ENCODE results near the gene FAM135A.
"Not testable (repeated sequence)": the region's sequence is repeated elsewhere in the genome, so short reads cannot be mapped to it uniquely, and the experiment has no call there.

The FAM135A gene

DNA sequence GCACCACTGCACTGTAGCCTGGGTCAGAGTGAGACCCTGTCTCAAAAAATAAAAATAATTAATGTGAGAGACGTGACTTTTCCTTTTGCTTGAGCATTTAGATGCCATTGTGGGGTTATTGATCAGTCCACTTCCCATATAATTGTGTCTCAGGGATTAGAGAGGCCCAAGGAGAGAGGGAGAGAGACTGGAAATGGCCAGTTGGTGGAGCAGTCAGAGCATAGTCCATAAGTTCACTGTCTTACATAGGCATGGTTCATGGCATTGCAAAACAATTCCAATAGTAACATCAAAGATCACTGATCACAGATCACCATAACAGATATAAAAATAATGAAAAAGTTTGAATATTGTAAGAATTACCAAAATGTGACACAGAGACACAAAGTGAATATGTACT is 138.3 kb downstream of the FAM135A start:
- no peak for DNase-seq

DNA sequence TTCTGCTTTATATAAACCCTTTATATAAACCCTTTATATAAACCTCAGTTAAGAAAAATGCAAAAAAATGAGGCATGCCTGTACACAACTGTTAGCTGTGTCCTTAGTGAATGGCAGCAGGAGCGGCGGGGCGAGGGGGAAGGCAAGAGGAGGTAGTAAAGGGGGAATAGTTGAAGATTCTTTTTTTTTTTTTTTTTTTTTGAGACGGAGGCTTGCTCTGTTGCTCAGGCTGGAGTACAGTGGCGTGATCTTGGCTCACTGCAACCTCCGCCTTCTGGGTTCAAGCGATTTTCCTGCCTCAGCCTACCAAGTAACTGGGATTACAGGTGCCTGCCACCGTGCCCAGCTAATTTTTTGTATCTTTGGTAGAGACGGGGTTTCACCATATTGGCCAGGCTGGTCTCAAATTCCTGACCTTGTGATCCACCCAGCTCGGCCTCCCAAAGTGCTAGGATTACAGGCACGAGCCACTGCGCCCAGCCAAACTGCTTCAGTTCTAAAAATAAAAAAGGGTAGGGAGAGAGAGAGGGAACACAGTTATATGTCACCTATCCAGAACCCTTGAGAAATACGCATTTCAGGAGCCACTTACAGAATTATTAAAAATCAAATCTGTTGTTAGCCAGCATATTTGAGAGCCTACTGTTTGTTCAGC is 139.1 kb downstream of the FAM135A start:
- DNase-seq, result not testable (repeated sequence)

DNA sequence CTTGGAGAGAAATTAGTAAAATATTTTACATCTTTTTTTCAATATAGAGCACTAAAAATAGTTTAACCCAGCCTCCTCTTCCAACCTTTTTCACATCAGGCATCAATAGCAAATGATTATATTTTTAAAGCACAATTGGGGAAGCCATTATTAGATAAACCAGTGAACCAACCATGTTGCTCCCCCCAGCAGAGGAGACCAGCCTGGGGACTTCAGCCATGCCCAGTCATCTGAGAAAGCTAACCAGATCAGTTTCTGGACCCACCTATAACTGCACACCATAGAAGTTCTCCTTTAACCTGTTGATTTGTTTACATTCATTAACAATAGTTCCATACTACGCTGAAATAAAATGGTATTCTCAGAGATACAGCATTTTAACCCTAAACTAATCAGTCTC is 139.7 kb downstream of the FAM135A start:
- DNase-seq, result no peak

DNA sequence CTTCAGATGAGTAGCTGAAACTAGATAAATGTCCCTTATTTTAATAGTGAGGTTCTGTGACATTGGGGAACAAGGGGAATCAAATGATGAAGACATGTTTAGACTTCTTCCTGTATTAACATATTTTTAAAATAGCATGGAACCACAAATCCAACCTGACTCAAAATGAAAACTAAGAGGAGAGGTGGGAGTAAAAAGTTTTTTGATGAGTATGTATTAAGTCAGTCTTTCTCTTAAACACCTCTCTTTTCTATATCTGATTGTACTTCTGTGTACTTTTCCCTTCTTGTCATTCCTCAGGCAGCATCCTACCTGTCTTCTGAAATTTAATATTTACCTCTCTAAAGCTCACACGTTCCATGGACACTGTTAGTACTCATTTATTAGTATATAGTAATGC is 144.7 kb downstream of the FAM135A start:
- DNase-seq, result peak; percentile 24

DNA sequence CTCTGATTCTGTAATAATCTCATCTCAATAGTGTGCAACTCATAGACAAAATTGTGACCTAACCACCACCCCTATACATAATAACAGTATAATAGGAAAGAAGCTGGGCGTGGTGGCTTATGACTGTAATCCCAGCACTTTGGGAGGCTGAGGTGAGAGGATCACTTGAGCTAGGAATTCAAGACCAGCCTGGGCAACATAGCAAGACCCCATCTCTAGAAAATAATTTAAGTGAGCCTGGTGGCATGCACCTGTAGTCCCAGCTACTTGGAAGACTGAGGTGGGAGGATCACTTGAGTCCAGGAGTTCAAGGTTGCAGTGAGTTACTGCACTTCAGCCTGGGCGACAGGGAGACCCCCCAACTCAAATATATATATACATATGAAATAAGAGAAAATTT is 149.1 kb downstream of the FAM135A start:
- not testable (repeated sequence) for DNase-seq

DNA sequence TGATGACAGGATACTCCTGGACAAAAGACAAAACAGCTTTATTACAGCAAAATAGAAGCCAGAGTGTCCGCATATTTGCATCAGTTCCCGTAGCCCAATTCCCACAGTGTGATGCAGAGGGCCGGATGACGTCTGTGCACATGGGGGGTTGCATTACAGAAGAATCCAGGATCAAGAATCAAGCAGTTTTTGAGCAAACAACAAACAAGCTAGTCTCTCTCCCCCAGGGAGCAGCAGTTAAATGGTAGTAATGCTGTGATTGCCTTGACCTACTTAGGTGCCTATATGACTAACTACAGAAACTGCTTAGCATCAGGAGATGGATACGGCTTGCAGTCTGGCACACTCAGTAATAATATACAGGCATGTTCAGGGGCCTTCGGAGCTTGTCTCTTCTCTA is 150.2 kb downstream of the FAM135A start:
- DNase-seq, result no peak

DNA sequence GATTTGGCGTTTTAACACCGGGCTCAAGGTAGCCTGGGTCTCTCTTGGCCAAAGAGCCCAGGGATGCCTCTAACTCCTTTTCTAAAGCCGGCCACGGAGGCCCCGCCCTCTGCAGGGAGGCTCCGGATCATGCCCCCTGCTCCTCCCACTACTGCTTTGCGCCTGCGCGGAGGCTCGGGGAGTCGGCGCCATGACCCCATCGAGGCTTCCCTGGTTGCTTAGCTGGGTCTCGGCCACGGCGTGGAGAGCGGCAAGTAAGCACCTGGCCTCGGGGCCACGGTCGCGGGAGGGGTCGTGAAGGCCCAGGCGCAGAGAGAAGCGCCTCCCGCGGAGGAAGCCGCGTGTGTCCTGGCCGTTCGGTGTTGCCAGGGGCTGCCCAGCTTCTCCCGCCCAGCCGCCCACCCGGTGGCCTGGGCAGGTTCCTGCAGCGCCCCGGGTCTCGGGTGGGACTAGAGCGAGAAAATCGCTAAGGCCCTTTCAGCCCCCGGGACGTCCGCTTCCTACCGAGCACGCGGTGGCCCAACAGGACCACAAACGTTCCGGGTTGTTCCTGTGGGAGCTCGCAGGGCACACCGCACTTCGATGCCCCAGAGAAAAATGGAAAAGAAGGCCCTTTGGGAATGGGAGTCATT is 153.6 kb downstream of the FAM135A start, which contains the start of gene SDHAF4:
Gene SDHAF4, plus strand, starts transcription at position 180 of the 632 bp plus-strand sequence. Its CDS starts 11 bp downstream, at position 191.
- DNase-seq, result peak; percentile 94

DNA sequence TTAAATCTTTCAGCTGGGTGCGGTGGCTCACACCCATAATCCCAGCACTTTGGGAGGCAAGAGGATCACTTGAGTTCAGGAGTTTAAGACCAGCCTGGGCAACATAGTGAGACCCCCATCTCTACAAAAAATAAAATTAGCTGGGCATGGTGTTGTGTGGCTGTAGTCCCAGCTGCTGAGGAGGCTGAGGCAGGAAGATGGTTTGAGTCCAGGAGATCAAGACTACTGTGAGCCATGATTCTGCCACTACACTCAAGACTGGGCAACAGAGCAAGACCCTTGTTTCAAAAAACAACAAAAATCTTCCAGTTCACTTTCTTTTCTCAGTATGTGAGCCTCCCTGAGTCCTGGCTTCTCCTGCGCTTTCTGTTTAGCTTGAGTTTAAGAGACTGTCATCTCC is 161.3 kb downstream of the FAM135A start:
- DNase-seq, result no peak

DNA sequence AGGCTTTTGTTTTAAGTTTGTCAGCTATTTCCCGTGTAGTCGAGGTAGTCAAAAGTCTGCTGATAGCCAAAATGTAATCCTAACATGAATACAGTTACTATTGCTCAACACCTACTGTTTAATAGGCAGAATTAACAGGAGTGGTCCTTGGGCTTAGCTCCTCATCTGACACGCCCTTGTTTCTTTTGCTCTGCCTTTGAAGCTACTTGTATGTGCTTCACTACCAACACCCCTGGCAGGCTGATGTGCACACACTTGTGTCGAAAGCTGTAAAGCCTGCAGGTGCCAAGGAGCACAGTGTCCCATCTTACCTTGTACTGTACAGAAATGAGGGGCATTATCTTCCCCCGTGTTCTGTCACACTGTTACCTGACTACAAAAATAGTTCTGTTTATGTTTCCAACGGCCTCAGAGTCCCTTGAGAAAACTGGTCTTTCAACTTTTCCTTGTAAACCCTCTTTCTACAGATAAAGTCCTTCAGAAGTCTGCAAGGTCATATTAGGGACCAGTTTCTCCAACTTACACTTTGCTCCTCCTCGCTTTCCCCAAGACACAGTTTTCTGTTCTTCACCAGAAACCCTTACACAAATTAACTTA is 162.7 kb downstream of the FAM135A start:
- DNase-seq, result no peak

DNA sequence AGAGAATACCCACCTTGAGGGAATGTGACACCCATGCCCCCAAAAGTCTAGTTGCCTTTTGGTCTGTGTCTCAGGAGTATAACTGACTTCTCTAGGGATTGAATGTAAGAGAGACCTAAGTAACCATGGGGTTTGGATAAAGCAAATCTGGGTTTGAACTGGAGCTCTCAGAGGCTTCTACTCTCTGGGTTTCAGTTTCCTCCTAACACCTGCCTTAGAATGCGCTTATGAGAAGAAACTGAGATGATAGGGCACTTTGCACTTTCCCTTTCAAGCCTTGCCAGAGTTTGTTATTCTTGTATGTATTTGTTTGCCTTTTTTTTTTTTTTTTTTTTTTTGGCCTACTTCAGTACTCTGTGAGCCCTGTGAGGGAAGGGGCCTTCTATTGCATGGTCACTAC is 172.8 kb downstream of the FAM135A start:
- no peak for DNase-seq

DNA sequence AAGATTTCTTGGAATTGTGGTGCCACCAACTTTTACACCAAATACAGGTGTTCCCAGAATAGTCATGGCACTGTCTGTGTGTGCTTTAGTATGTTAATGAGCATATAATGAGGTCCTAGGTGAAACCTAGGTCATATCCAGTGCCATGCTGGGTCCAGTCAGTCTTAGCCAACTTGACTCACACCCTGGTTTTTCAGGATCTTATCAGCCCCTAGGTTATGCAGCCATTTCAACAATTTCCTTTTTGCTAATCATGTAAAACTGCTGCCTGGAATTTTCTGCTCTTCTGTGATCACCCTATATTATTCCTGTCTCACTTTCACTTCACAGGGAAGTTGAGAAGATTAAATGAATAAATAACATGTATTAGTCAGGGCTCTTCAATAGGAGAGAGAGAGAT is 177.1 kb downstream of the FAM135A start:
- no peak for DNase-seq

DNA sequence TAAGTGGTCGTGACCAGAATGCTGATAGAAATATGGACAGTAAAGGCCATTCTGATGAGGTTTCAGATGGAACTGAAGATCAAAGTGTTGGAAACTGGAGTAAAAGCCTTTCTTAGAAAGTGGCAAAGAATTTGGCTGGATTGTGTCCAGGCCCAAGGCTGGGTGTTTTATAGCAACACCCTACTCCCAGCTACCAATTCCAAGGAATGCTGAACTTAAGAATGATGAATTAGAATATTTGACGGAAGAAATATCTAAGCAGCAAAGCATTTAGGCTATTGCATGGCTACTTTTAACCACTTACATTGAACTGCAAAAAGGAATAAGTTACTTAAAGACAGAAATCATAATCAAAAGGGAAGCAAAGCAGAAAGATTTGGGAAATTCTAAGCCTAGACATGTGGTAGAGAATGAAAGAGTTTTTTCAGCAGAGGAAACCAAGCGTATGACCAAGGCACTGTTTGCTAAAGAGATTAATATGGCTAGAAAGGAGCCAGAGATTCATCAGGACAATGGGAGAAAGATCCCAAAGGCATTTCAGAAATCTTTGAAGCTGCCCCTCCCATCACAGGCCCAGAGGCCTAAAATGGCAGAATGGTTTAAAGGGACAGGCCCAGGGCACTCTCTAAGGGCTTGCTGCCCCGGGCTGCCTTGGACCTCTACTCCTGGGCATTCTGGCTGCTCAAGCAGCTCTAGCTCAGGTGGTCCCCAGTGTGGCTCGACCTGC is 179.2 kb downstream of the FAM135A start:
- DNase-seq, result no peak

DNA sequence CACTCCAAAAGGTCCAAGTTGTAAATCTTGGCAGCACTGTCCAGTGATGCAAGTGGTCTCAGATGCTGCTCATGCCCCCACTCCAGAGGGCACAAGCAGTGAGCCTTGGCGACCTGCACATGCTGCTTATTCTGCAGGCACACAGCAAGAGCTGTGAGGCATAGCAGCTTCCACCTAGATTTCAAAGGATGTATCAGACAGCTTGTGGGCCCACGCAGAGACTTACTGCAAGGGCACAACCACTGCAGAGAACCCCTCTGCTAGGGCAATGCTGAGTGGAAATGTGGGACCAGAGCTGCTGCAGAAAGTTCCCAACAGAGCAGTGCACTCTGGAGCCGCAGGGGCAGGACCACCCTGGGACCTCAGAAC is 179.8 kb downstream of the FAM135A start:
- no peak for DNase-seq

DNA sequence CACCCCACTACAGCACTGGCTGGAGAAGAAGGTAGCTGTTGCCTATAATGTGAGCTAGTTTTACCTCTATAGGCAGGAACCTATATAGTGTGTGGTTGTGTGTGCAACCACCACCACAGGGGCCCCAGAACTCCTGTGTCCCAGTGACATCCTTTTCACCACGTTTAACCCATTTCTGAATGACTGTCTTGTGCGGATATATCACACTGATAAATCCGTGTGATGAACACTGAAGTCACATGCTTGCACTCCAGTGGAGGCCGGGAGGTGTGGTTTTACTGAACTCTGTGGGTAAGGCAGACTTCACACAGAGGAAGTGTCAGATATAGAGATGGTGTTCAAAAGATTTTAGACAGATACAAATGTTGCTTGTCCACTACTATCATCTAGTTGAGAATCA is 185.9 kb downstream of the FAM135A start:
- DNase-seq, result peak; percentile 42

DNA sequence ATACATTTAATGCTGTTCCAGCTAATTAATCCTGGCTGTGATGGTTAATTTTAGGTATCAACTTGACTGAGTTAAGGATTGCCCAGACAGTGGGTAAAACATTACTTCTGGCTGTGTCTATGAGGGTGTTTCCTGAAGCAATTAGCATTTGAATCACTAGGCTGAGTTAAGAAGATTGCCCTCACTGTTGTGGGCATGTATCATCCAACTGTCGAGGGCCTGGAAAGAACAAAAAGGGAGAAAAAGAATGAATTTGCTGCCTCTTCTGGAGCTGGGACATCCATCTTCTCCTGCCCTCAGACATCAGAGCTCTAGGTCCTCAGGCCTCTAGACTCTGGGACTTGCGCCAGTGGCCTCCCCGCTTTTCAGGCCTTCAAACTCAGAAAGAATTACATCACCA is 187.7 kb downstream of the FAM135A start:
- DNase-seq, result no peak

DNA sequence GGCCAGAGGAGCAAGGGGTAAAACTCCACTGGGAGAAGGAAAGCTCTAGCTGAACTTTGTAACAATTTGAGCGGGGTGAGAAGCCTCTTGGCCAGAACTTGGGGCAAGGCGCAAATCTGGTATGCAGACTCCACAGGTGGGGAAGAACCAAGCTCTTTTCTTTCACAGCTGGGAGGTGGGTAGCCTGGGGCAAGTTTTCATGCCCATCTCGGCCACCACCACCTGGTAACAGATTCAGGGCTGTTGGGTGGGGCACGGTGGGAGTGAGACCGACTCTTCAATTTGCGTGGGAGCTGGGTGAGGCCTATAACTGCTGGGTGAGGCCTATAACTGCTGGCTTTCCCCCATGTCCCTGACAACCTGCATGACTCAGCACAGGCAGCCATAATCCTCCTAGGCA is 190.9 kb downstream of the FAM135A start:
- no peak for DNase-seq

DNA sequence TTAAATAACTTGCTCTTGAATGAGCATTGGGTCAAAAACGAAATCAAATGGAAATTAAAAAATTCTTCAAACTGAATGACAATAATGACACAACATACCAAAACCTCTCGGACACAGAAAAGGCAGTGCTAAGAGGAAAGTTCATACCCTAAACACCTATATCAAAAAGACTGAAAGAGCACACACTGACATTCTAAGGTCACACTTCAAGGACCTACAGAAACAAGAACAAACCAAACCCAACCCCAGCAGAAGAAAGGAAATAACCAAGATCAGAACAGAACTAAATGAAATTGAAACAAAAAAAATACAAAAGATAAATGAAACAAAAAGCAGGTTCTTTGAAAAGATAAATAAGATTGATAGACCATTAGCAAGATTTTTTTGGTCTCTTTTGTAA is 194.1 kb downstream of the FAM135A start:
- DNase-seq, result not testable (repeated sequence)

DNA sequence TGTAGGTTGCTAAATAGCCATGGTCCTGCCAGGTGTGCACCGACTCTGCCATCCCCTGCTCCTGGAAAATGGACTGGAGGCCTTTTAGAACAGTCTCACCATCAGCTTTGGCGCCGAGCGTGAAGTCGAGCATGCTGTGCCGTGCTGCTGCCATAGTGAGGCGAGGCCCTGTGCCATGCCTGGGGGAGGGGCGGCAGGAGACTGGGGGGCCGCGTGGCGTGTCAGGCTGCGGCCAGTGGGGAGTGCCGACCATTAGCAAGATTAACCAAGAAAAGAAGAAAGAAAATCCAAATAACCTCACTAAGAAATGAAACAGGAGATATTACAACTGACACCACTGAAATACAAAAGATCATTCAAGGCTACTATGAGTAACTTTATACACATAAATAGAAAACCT is 195.9 kb downstream of the FAM135A start:
- DNase-seq, result not testable (repeated sequence)
